CD4-positive, alpha-beta T cell (primary cell): ENCODE measurements around the gene GAST. TPM values are rescaled to one million over a fixed set of nuclear protein-coding genes. Genes with fewer than 3 reads are reported as not detected.

Experiments
- ATAC-seq: fragments of 200-7000 bp; cut with Tn5 transposase; one replicate; pipeline ENCODE4 v1.10.0; 2022; ENCODE audit warnings: mild to moderate bottlenecking; ENCODE audit not compliant: poor library complexity
- CTCF ChIA-PET: fragments of 350-600 bp; sonication (Branson Sonifier 250); formaldehyde crosslinking; loops from one replicate; lab custom pipeline; 2021; ENCODE audit warnings: antibody characterized with exemption, inconsistent platforms; lab: Charles Lee
- POLR2A ChIA-PET: fragments of 350-600 bp; sonication (Branson Sonifier 250); formaldehyde crosslinking; loops from one replicate; lab custom pipeline; 2021; ENCODE audit warnings: antibody characterized with exemption, inconsistent platforms; lab: Charles Lee
- DNase-seq, 14 experiments: peaks; one replicate each; pipeline ENCODE4 v3.0.0-alpha.2; 2013 to 2020; ENCODE audit warnings: mixed read lengths in 2 of 14
- H3K27ac ChIP-seq, 2 donors: one replicate each; pipeline versions ENCODE4 v1.5.1 to v1.7.0; 2013; ENCODE audit warnings: low read length in 2 of 2, low read depth in 1 of 2, mild to moderate bottlenecking in 1 of 2
- H3K27me3 ChIP-seq, 2 experiments: 1 replicate in 1 of 2; 2 replicates in 1 of 2; pipeline versions ENCODE4 v1.6.1 to v1.7.0; 2013; ENCODE audit warnings: low read length in 2 of 2, control low read depth in 1 of 2, mild to moderate bottlenecking in 1 of 2, moderate library complexity in 1 of 2; ENCODE audit not compliant: insufficient read depth in 2 of 2, control insufficient read depth in 1 of 2
- H3K36me3 ChIP-seq: one replicate; pipeline ENCODE4 v1.6.1; 2013; ENCODE audit warnings: low read length, control low read depth; ENCODE audit not compliant: insufficient read depth
- H3K4me1 ChIP-seq: one replicate; pipeline ENCODE4 v1.6.1; 2013; ENCODE audit warnings: low read length, control low read depth; ENCODE audit not compliant: insufficient read depth
- H3K4me3 ChIP-seq: one replicate; pipeline ENCODE4 v1.5.1; 2013; ENCODE audit warnings: mild to moderate bottlenecking, low read length, moderate library complexity
- H3K9me3 ChIP-seq, 2 experiments: 1 replicate in 1 of 2; 2 replicates in 1 of 2; pipeline versions ENCODE4 v1.6.1 to v1.7.0; 2013; ENCODE audit warnings: low read length in 2 of 2, mild to moderate bottlenecking in 2 of 2, control low read depth in 1 of 2, moderate library complexity in 1 of 2; ENCODE audit not compliant: control insufficient read depth in 1 of 2, insufficient read depth in 1 of 2
- H3K27ac Mint-ChIP-seq: one replicate; pipeline ENCODE4 v1.8.0; 2020; ENCODE audit warnings: mixed read lengths
- H3K27me3 Mint-ChIP-seq: one replicate; pipeline ENCODE4 v1.8.0; 2021; ENCODE audit warnings: mixed read lengths
- H3K36me3 Mint-ChIP-seq: one replicate; pipeline ENCODE4 v1.8.0; 2021; ENCODE audit warnings: low read depth, mixed read lengths
- H3K4me1 Mint-ChIP-seq: one replicate; pipeline ENCODE4 v1.8.0; 2021; ENCODE audit warnings: low read depth, mixed read lengths
- H3K4me3 Mint-ChIP-seq: one replicate; pipeline ENCODE4 v1.8.0; 2020; ENCODE audit warnings: mild to moderate bottlenecking, mixed read lengths
- H3K9me3 Mint-ChIP-seq: one replicate; pipeline ENCODE4 v1.8.0; 2020; ENCODE audit warnings: mixed read lengths
- CTCF ChIP-seq: fragments of 200-600 bp; IDR thresholded peaks from one replicate; pipeline ENCODE4 v1.8.0; 2022; ENCODE audit warnings: antibody characterized with exemption, mild to moderate bottlenecking
- intact Hi-C, 2 experiments: fragments of 100-400 bp; cut with DNase I in 1 of 2; cut with micrococcal nuclease in 1 of 2; formaldehyde crosslinking; loops; one replicate each; pipeline versions ENCODE4 v1.15.1 to v1.9.0; 2023 to 2025; cut with DNase I, micrococcal nuclease
- total RNA-seq, 174 experiments: library from RNA in 2 of 174; stranded (reverse) in 2 of 174; gene quantifications; one replicate each; pipeline ENCODE4 v1.2.3 and lab custom pipeline; 2021 to 2026

GAST gene
- total RNA-seq, 2 experiments from 2014 or later: not detected

GRCh38 chr17:41717408-41718286 lies 5.5 kb downstream of the GAST start:
- no peak for TF ChIP-seq CTCF

GRCh38 chr17:41718287-41718645 lies 6.1 kb downstream of the GAST start:
- no peak overlapping the region for H3K4me3 ChIP-seq
- intact Hi-C loops: no loop called here
- ATAC-seq (no peak), DNase-seq (no peak)
- TF ChIP-seq CTCF: no peak
- peaks cover 6% of the 10 kb centered on the region for H3K27me3 Mint-ChIP-seq
- peaks cover 8% of the 10 kb centered on the region for H3K4me1 Mint-ChIP-seq
- H3K36me3 ChIP-seq: no peaks in the 10 kb centered on the region
- peaks cover 12% of the 10 kb centered on the region for H3K4me1 ChIP-seq
- no peak overlapping the region for H3K4me3 Mint-ChIP-seq
- POLR2A ChIA-PET: interaction anchor here (1.0 kb wide), 1 partner anchor 29 kb away, joined by 3 read pairs; no protein-coding TSS in a partner anchor
- H3K9me3 Mint-ChIP-seq: no peaks in the 10 kb centered on the region
- no peak overlapping the region for H3K27ac Mint-ChIP-seq
- no peaks in the 10 kb centered on the region for H3K36me3 Mint-ChIP-seq
- no peaks in the 10 kb centered on the region for H3K9me3 ChIP-seq
- H3K27ac ChIP-seq: no peak overlapping the region
- CTCF ChIA-PET: no interaction called here
- H3K27me3 ChIP-seq: no peaks in the 10 kb centered on the region

More at GRCh38 chr17:41717408-41718286, 5.5 kb downstream of the GAST start:
- peaks cover 6% of the 10 kb centered on the region for H3K27me3 Mint-ChIP-seq
- ChIA-PET CTCF (no interaction called here), POLR2A (interaction anchor here (1.0 kb wide), 1 partner anchor 28 kb away, joined by 3 read pairs; no protein-coding TSS in a partner anchor)
- DNase-seq (peak in 9 of 14 experiments; percentile 22 to 55 (median 37)), ATAC-seq (peak; percentile 95)
- no peaks in the 10 kb centered on the region for H3K36me3 ChIP-seq
- no peaks in the 10 kb centered on the region for H3K36me3 Mint-ChIP-seq
- H3K4me3 ChIP-seq: no peak overlapping the region
- H3K4me1 Mint-ChIP-seq: peaks cover 8% of the 10 kb centered on the region
- no peaks in the 10 kb centered on the region for H3K9me3 Mint-ChIP-seq
- H3K27ac Mint-ChIP-seq: peak overlapping the region; percentile 68
- H3K4me1 ChIP-seq: peaks cover 12% of the 10 kb centered on the region
- H3K4me3 Mint-ChIP-seq: no peak overlapping the region
- no peaks in the 10 kb centered on the region for H3K27me3 ChIP-seq
- H3K9me3 ChIP-seq: no peaks in the 10 kb centered on the region
- no peak overlapping the region for H3K27ac ChIP-seq
- intact Hi-C loops: no loop called here

- Mint-ChIP-seq H3K4me3 (no peak overlapping the region), H3K27me3 (peaks cover 16% of the 10 kb centered on the region), H3K36me3 (no peaks in the 10 kb centered on the region), H3K4me1 (peaks cover 8% of the 10 kb centered on the region), H3K9me3 (no peaks in the 10 kb centered on the region), H3K27ac (no peak overlapping the region)
- Histone ChIP-seq H3K4me1 (peaks cover 7% of the 10 kb centered on the region), H3K27ac (no peak overlapping the region), H3K9me3 (no peaks in the 10 kb centered on the region), H3K27me3 (no peaks in the 10 kb centered on the region), H3K36me3 (no peaks in the 10 kb centered on the region), H3K4me3 (no peak overlapping the region)
- no peak for TF ChIP-seq CTCF
- DNase-seq (no peak), ATAC-seq (no peak)
- CTCF ChIA-PET: no interaction called here
- intact Hi-C loops: no loop called here
- POLR2A ChIA-PET: no interaction called here
Measured at GRCh38 chr17:41722231-41722630, 10.1 kb downstream of the GAST start.
